SK-N-MC (cell line): ENCODE measurements around the gene THOC7.

Experiments used
- DNase-seq: peaks from one replicate; pipeline ENCODE4 v3.0.0-alpha.2; 2011; ENCODE audit warnings: low read depth, low spot score
- H3K27ac ChIP-seq: fragments of 200-600 bp; sonication (generic); 2 replicates; pipeline ENCODE4 v1.5.1; 2016; ENCODE audit warnings: mixed run types
- H3K36me3 ChIP-seq: fragments of 200-600 bp; sonication (generic); 2 replicates; pipeline ENCODE4 v1.6.1; 2017; ENCODE audit warnings: antibody characterized with exemption, low read length, mixed read lengths; ENCODE audit not compliant: insufficient read depth
- H3K4me3 ChIP-seq: fragments of 200-600 bp; sonication (generic); 2 replicates; pipeline ENCODE4 v1.5.1; 2016
- H3K9ac ChIP-seq: fragments of 200-600 bp; sonication (generic); 2 replicates; pipeline ENCODE4 v1.8.0; 2017; ENCODE audit warnings: mixed run types, mixed read lengths; ENCODE audit not compliant: insufficient read length
- H3K9me3 ChIP-seq: fragments of 200-600 bp; sonication (generic); 2 replicates; pipeline ENCODE4 v1.6.1; 2017; ENCODE audit warnings: low read depth, mild to moderate bottlenecking, antibody characterized with exemption, low read length, moderate library complexity, mixed read lengths
- EZH2 ChIP-seq: fragments of 200-600 bp; sonication (generic); IDR thresholded peaks from one replicate; pipeline ENCODE4 v1.6.1; 2017; ENCODE audit warnings: antibody characterized with exemption
- FOXP2 ChIP-seq: optimal IDR thresholded peaks from 2 replicates; pipeline ENCODE3; 2011; ENCODE audit warnings: mild to moderate bottlenecking, moderate library complexity; ENCODE audit not compliant: insufficient read depth; ENCODE audit errors: extremely low read length, control extremely low read depth
- POLR2AphosphoS5 ChIP-seq: IDR thresholded peaks from 2 replicates; pipeline ENCODE4 v1.6.1; 2012; ENCODE audit warnings: mild to moderate bottlenecking, low read depth, low read length, borderline replicate concordance

The THOC7 gene

GRCh38 chr3:63830526-63830925 lies 33.1 kb downstream of the THOC7 start:
- TF ChIP-seq FOXP2 = no peak
- TF ChIP-seq POLR2AphosphoS5 = no peak
- TF ChIP-seq EZH2 = no peak
- Histone ChIP-seq H3K27ac (no peak overlapping the region), H3K36me3 (peaks cover 3% of the 10 kb centered on the region; the same call in 1 of the 2 replicates), H3K4me3 (no peak overlapping the region), H3K9ac (no peak overlapping the region), H3K9me3 (no peaks in the 10 kb centered on the region)
- DNase-seq = no peak

DNA sequence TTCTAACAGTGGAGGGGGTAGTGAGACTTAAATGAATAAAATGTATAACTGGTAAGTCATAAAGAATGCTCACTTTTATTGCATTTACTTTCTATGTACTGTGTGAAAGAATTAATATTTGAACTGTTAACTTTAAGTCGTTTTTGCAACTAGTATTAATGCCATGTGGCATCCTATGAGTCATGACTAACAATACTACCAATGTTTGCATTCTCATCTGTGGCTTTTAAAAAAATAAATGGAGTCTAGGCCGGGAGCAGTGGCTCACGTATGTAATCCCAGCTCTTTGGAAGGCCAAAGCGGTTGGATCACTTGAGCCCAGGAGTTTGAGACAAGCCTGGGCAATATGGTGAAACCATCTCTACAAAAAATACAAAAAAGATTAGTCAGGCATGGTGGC lies 39.3 kb downstream of the THOC7 start:
- H3K36me3 ChIP-seq = no peaks in the 10 kb centered on the region
- no peak overlapping the region for H3K27ac ChIP-seq
- no peaks in the 10 kb centered on the region for H3K9me3 ChIP-seq
- no peak for DNase-seq
- no peak overlapping the region for H3K4me3 ChIP-seq
- TF ChIP-seq POLR2AphosphoS5 (no peak), FOXP2 (no peak), EZH2 (no peak)
- no peak overlapping the region for H3K9ac ChIP-seq

- TF ChIP-seq POLR2AphosphoS5 = no peak
- TF ChIP-seq FOXP2 = no peak
- TF ChIP-seq EZH2 = no peak
- Histone ChIP-seq H3K27ac (no peak within 1 kb of the TSS), H3K36me3 (no peaks in the 10 kb centered on the region), H3K9ac (no peak within 1 kb of the TSS), H3K4me3 (no peak within 1 kb of the TSS), H3K9me3 (no peaks in the 10 kb centered on the region)
- DNase-seq = no peak
Measured at GRCh38 chr3:63819151-63819398, 44.5 kb downstream of the THOC7 start, which contains the start of gene C3orf49. TSS of gene C3orf49 (plus strand) at chr3:63819299. CDS start at chr3:63819472, 173 bp downstream.

- peak; percentile 5 for DNase-seq
- no peaks in the 10 kb centered on the region for H3K36me3 ChIP-seq
- H3K9ac ChIP-seq = no peak overlapping the region
- TF ChIP-seq FOXP2 (no peak), EZH2 (no peak), POLR2AphosphoS5 (no peak)
- no peak overlapping the region for H3K27ac ChIP-seq
- H3K9me3 ChIP-seq = no peaks in the 10 kb centered on the region
- no peak overlapping the region for H3K4me3 ChIP-seq
Measured at GRCh38 chr3:63818282-63819150, 45.1 kb downstream of the THOC7 start.

GRCh38 chr3:63817225-63817624 lies 46.4 kb downstream of the THOC7 start:
- TF ChIP-seq EZH2 (no peak), POLR2AphosphoS5 (no peak), FOXP2 (no peak)
- Histone ChIP-seq H3K4me3 (no peak overlapping the region), H3K27ac (no peak overlapping the region), H3K9me3 (no peaks in the 10 kb centered on the region), H3K9ac (no peak overlapping the region), H3K36me3 (no peaks in the 10 kb centered on the region)
- DNase-seq = no peak

GRCh38 chr3:63814237-63814636 lies 49.4 kb downstream of the THOC7 start:
- Histone ChIP-seq H3K27ac (no peak overlapping the region), H3K4me3 (no peak overlapping the region), H3K9me3 (no peaks in the 10 kb centered on the region), H3K9ac (no peak overlapping the region), H3K36me3 (no peaks in the 10 kb centered on the region)
- TF ChIP-seq POLR2AphosphoS5 = no peak
- no peak for TF ChIP-seq EZH2
- no peak for TF ChIP-seq FOXP2
- no peak for DNase-seq

GRCh38 chr3:63809607-63810006 lies 54.0 kb downstream of the THOC7 start:
- Histone ChIP-seq H3K9me3 (no peaks in the 10 kb centered on the region), H3K27ac (no peak overlapping the region), H3K4me3 (no peak overlapping the region), H3K36me3 (no peaks in the 10 kb centered on the region), H3K9ac (no peak overlapping the region)
- no peak for DNase-seq
- TF ChIP-seq EZH2 = no peak
- TF ChIP-seq POLR2AphosphoS5 = no peak
- no peak for TF ChIP-seq FOXP2

- H3K4me3 ChIP-seq = no peak overlapping the region
- H3K9ac ChIP-seq = no peak overlapping the region
- no peaks in the 10 kb centered on the region for H3K36me3 ChIP-seq
- H3K9me3 ChIP-seq = no peaks in the 10 kb centered on the region
- no peak for DNase-seq
- no peak overlapping the region for H3K27ac ChIP-seq
- no peak for TF ChIP-seq FOXP2
- TF ChIP-seq EZH2 = no peak
Measured at GRCh38 chr3:63808633-63809032, 55.0 kb downstream of the THOC7 start.

GRCh38 chr3:63807961-63808565 lies 55.5 kb downstream of the THOC7 start:
- no peaks in the 10 kb centered on the region for H3K9me3 ChIP-seq
- H3K36me3 ChIP-seq = no peaks in the 10 kb centered on the region
- DNase-seq = no peak
- H3K27ac ChIP-seq = no peak overlapping the region
- H3K4me3 ChIP-seq = no peak overlapping the region
- no peak overlapping the region for H3K9ac ChIP-seq
- no peak for TF ChIP-seq POLR2AphosphoS5

GRCh38 chr3:63803911-63804310 lies 59.7 kb downstream of the THOC7 start:
- Histone ChIP-seq H3K9ac (no peak overlapping the region), H3K36me3 (no peaks in the 10 kb centered on the region), H3K9me3 (no peaks in the 10 kb centered on the region), H3K27ac (no peak overlapping the region), H3K4me3 (no peak overlapping the region)
- TF ChIP-seq EZH2 (no peak), POLR2AphosphoS5 (no peak), FOXP2 (no peak)
- no peak for DNase-seq
